ENCODE measurements around the gene ARHGAP15. TPM values are rescaled to one million over a fixed set of nuclear protein-coding genes. Genes with fewer than 3 reads are reported as not detected.

Gene ARHGAP15
- total RNA-seq, 1 experiment from 2014 or later, result 0.42 TPM

- Histone ChIP-seq H4K20me1 (ENCODE audit: insufficient read depth) (no peaks in the 10 kb centered on the region), H3K36me3 (ENCODE audit: control insufficient read depth in 1 of 2, insufficient read depth in 2 of 2, low read length in 2 of 2) (no peaks in the 10 kb centered on the region), H3K27ac (ENCODE audit: low read depth, low read length) (no peak overlapping the region), H2AFZ (ENCODE audit: low read depth, low read length, poor library complexity, severe bottlenecking) (no peak overlapping the region), H3K27me3 (ENCODE audit: insufficient read depth, low read length) (peaks cover 63% of the 10 kb centered on the region), H3K9me3 (ENCODE audit: control insufficient read depth in 1 of 2, insufficient read depth in 1 of 2, low read depth in 1 of 2, low read length in 2 of 2) (no peaks in the 10 kb centered on the region), H3K9ac (ENCODE audit: low read length) (no peak overlapping the region), H3K4me3 (replicated peaks in 1 of 2; ENCODE audit: low read depth in 1 of 2, low read length in 2 of 2) (no peak overlapping the region), H3K4me2 (ENCODE audit: low read length) (no peak overlapping the region), H3K9me2 (ENCODE audit: insufficient read depth) (no peaks in the 10 kb centered on the region), H3K4me1 (ENCODE audit: control insufficient read depth in 1 of 2, insufficient read depth in 2 of 2, low read length in 2 of 2) (no peaks in the 10 kb centered on the region), H3K79me2 (ENCODE audit: insufficient read depth, low read length) (no peaks in the 10 kb centered on the region)
- intact Hi-C loops (cut with micrococcal nuclease), result no loop called here
- TF ChIP-seq JUND (IDR thresholded peaks at IDR 0.05) (no peak), EGR1 (IDR thresholded peaks at IDR 0.05; ENCODE audit: low read depth) (no peak), ZNF274 (IDR thresholded peaks at IDR 0.05; ENCODE audit: low read depth, low read length) (no peak), POLR2AphosphoS5 (IDR thresholded peaks at IDR 0.05; ENCODE audit: low read depth, low read length) (no peak), CBX3 (IDR thresholded peaks at IDR 0.05; ENCODE audit: low read depth) (no peak), SIN3A (IDR thresholded peaks at IDR 0.05; ENCODE audit: low read depth) (no peak), REST (IDR thresholded peaks at IDR 0.05; ENCODE audit: low read depth) (no peak), SP1 (IDR thresholded peaks at IDR 0.05; ENCODE audit: low read depth) (no peak), EZH2phosphoT487 (IDR thresholded peaks at IDR 0.05; ENCODE audit: borderline replicate concordance) (no peak), CEBPB (IDR thresholded peaks at IDR 0.05; ENCODE audit: low read depth) (no peak), YY1 (IDR thresholded peaks at IDR 0.05; ENCODE audit: extremely low read depth, insufficient replicate concordance, low read depth, low read length) (no peak), ELF1 (IDR thresholded peaks at IDR 0.05; ENCODE audit: borderline replicate concordance, low read depth) (no peak), ATF3 (IDR thresholded peaks at IDR 0.05) (no peak), FOSL1 (IDR thresholded peaks at IDR 0.05; ENCODE audit: low read depth) (no peak), EZH2 (IDR thresholded peaks at IDR 0.05) (no peak), CTCF (IDR thresholded peaks at IDR 0.05 in 2 of 3, conservative IDR thresholded peaks at IDR 0.05 in 1 of 3; ENCODE audit: borderline replicate concordance in 1 of 3, insufficient read depth in 1 of 3, low read depth in 2 of 3, low read length in 2 of 3) (no peak), ZFX (IDR thresholded peaks at IDR 0.05) (no peak), MAX (IDR thresholded peaks at IDR 0.05) (no peak)
- ATAC-seq (no peak), DNase-seq (ENCODE audit: low read depth, low spot score) (no peak)
- RAD21 ChIA-PET (ENCODE audit: low non-redundant PET in 1 of 2, low total read pairs in 2 of 2, uncharacterized antibody in 2 of 2, unreplicated experiment in 2 of 2), result no interaction called here
- POLR2A ChIA-PET, result no interaction called here
- no TSS peak for BruUV-seq (replicated peaks)
- CTCF ChIA-PET, result interaction anchor here (1.7 kb wide), 1 partner anchor 102 kb away, joined by 4 read pairs; no protein-coding TSS in a partner anchor
Measured at GRCh38 chr2:143157418-143157817, 28.2 kb downstream of the ARHGAP15 start.
